T-helper 2 cell treated with Interferon-gamma antibody and Interleukin-4, amounts not matched to agents 5 μg/mL and 100 μg/mL, for 36 hours (primary cell): ENCODE results near the gene BRAT1.

Experiments used
- DNase-seq: peaks from one replicate; pipeline ENCODE4 v3.0.0; 2021; ENCODE audit warnings: low spot score
- H3K27ac Mint-ChIP-seq: one replicate; pipeline ENCODE4 v1.8.0; 2021; ENCODE audit warnings: mild to moderate bottlenecking, mixed read lengths
- H3K27me3 Mint-ChIP-seq: one replicate; pipeline ENCODE4 v1.8.0; 2021; ENCODE audit warnings: low read depth, mixed read lengths
- H3K36me3 Mint-ChIP-seq: one replicate; pipeline ENCODE4 v1.8.0; 2021; ENCODE audit warnings: low read depth, mixed read lengths
- H3K4me1 Mint-ChIP-seq: one replicate; pipeline ENCODE4 v1.8.0; 2021; ENCODE audit warnings: low read depth, mixed read lengths
- H3K4me3 Mint-ChIP-seq: one replicate; pipeline ENCODE4 v1.8.0; 2022; ENCODE audit warnings: mild to moderate bottlenecking, moderate library complexity, mixed read lengths
- H3K9me3 Mint-ChIP-seq: one replicate; pipeline ENCODE4 v1.8.0; 2021; ENCODE audit warnings: mixed read lengths

Gene BRAT1

DNA sequence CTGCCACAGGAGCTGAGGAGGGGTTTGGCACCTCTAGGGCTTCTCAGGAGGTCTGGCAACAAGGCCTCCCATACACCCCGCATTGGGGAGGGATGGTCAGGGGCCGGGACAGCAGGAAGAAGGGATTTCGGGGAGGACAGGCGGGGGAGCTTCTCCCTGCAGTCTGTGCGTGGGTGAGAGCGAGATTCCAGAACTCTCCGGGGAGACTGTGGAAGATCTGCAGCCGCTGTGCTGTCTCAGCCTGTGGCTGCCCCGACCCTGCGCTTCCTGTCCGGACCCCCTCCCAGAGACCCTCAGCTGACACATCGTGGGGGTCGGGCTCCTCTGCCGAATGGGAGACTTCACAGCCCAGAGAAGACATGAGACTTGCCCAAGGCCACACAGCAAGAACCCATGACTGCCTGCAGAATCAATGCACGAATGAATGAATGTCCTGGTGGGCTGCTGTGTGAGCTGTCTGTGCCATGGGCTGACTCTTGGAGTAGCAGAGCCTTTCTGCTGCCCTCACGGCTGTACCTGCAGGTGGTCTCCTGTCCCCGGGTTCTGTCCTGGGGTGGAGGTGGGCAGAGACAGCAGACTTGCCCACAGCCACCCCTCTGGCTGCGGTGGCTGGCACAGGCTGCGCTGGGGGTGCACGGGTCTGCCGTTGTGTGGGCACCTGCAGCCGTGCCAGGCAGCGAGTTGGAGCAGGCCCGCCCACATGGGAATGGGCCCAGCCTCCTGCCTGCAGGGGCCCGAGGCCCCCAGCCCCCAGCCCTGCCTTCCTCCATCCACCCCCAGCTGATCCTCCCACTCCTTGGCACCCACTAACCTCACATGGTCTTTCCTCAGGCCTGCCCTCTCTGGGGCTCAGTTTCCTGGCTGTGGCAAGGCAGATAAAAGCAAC, 52.0 kb downstream of the BRAT1 start:
- Mint-ChIP-seq H3K27me3 (peaks cover 3% of the 10 kb centered on the region), H3K36me3 (no peaks in the 10 kb centered on the region), H3K4me1 (peaks cover 4% of the 10 kb centered on the region), H3K4me3 (no peak overlapping the region), H3K27ac (no peak overlapping the region), H3K9me3 (no peaks in the 10 kb centered on the region)
- DNase-seq: no peak

DNA sequence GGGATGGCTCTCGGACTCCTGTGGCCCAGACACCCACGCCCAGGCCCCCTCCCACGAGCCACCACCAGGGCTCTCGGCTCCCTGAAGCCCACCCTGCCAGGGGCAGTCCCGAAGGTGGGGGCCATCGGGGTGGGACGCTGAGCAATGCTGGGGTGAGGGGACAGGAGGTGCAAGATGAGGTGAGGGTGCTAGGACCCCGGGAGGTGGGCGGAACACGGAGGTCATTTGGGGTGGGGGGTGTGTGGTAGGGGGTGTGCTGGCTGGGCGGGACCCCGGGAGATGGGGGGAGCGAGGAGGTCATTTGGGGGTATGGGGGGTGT, 52.7 kb downstream of the BRAT1 start:
- DNase-seq: no peak
- Mint-ChIP-seq H3K4me1 (peaks cover 2% of the 10 kb centered on the region), H3K27ac (no peak overlapping the region), H3K36me3 (no peaks in the 10 kb centered on the region), H3K4me3 (no peak overlapping the region), H3K9me3 (no peaks in the 10 kb centered on the region), H3K27me3 (peaks cover 4% of the 10 kb centered on the region)

DNA sequence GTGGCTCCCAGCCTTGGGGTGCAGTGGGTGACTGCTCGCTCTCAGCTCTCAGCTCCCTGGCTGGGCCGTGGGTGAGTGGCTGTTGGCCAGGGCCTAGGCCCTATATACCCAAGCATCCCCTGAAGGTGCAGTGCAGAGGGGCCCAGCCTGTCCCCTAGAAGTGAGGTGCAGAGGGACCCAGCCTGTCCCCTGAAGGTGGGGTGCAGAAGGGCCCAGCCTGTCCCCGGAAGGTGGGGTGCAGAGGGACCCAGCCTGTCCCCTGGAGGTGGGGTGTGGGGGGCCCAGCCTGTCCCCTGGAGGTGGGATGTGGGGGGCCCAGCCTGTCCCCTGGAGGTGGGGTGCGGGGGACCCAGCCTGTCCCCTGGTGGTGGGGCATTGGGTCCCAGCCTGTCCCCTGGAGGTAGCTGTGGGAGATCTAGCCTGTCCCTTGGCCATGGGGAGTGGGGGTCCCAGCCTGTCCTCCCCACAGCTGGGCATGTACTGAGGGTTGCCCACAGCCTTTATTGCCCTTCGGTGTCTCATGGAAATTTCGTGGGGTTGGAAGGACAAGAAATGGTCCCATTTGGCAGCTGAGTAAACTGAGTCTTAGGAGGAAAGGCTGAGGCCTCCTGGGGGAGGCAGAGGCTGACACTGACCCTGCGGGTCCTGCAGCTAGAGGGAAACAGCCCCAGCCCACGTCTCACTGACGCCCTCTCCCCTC, 53.2 kb downstream of the BRAT1 start:
- Mint-ChIP-seq H3K9me3 (no peaks in the 10 kb centered on the region), H3K27ac (no peak overlapping the region), H3K4me3 (no peak overlapping the region), H3K4me1 (peaks cover 2% of the 10 kb centered on the region), H3K36me3 (no peaks in the 10 kb centered on the region), H3K27me3 (peaks cover 4% of the 10 kb centered on the region)
- no peak for DNase-seq

DNA sequence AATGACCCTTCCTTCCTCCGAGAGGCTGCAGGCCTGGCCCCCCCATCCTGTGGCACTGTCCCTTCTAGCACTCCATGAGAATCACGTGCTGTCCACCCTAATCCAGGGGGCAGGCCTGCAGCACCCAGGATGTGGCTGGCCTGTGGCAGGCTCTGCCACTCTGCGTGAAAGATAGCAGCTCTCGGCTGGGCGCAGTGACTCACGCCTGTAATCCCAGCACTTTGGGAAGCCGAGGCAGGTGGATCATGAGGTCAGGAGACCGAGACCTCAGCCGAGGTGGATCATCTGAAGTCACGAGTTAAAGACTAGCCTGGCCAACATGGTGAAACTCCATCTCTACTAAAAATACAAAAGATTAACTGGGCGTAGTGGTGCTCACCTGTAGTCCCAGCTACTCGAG, 54.6 kb downstream of the BRAT1 start:
- H3K9me3 Mint-ChIP-seq: no peaks in the 10 kb centered on the region
- peaks cover 6% of the 10 kb centered on the region for H3K27me3 Mint-ChIP-seq
- H3K27ac Mint-ChIP-seq: no peak overlapping the region
- no peaks in the 10 kb centered on the region for H3K36me3 Mint-ChIP-seq
- H3K4me1 Mint-ChIP-seq: no peaks in the 10 kb centered on the region
- H3K4me3 Mint-ChIP-seq: no peak overlapping the region
- no peak for DNase-seq

DNA sequence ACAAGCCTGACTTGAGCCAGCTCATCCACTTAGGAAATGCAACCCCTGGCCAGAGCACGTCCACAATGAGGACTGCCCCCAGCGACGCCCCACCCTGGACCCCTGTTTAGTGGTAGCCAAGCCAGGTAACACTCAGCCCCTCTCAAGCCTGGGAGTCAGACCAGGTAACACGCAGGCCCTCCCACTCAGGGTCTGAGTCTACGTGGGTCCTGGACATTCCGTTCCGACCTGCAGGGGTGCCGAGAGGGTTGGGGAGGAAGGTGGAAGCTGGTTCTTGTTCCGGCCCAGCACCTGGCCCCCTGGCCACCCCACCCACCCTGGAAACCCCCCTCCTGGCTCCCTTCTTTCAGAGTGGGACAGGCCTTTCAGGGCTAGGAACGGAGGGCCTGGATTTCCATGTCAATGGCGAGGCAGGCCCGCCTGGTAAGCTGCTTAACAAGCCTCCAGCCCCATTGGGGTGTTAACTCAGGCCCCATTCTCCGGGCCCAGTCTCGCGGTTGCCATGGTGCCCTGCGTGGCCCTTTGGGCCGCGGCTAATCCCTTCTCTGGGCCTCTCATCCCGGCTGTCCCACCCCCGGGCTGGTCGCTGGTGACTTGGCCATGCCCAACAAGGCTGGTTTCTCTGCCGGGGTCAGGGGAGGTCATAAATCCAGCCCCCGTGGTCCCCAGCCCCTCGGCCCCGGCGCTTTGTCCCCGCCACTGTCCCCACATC, 55.4 kb downstream of the BRAT1 start:
- H3K9me3 Mint-ChIP-seq: no peaks in the 10 kb centered on the region
- no peak for DNase-seq
- H3K4me3 Mint-ChIP-seq: no peak overlapping the region
- no peaks in the 10 kb centered on the region for H3K36me3 Mint-ChIP-seq
- H3K27ac Mint-ChIP-seq: no peak overlapping the region
- H3K4me1 Mint-ChIP-seq: no peaks in the 10 kb centered on the region
- H3K27me3 Mint-ChIP-seq: peaks cover 6% of the 10 kb centered on the region

DNA sequence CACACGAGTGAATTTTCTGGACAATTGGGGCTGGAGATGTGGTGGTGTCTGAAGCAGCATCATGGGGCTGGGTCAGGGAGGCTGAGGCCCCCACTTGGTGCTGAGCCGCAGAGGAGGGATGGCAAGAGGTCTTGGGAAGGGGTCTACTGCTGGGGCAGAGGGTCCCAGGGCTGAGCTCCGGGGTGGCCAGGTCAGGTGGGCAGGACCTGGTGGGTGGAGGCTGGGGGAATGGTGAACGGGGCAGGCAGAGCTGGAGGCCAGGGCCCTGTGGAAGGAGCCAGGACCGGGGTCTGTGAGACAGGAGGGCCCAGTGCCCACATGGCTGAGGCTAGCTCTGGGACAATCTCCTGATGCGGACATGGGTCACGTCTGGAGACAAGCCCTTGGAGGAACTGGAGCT, 56.1 kb downstream of the BRAT1 start:
- no peak for DNase-seq
- no peaks in the 10 kb centered on the region for H3K36me3 Mint-ChIP-seq
- H3K27me3 Mint-ChIP-seq: peaks cover 6% of the 10 kb centered on the region
- H3K4me1 Mint-ChIP-seq: no peaks in the 10 kb centered on the region
- no peak overlapping the region for H3K4me3 Mint-ChIP-seq
- no peak overlapping the region for H3K27ac Mint-ChIP-seq
- H3K9me3 Mint-ChIP-seq: no peaks in the 10 kb centered on the region

DNA sequence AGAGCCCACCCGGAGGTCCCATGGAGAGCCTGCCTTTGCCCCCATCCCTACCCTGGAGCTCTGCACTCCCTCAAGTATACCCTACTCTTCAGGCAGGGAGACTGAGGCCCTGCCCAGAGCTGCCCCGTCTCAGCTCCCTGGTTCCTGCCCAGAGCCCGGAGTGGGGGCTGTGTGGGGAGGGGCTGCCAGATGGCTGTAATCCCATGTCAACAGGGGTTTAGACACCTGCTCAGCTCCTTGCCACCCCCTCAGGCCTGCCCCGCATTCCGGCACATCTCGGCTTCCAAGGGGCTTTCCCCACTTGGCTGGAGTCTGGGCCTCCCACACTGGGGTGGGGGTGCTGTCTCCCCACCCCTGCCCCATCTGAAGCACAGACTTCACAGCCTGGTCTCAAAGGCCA, 56.6 kb downstream of the BRAT1 start:
- no peak overlapping the region for H3K27ac Mint-ChIP-seq
- no peak for DNase-seq
- peaks cover 6% of the 10 kb centered on the region for H3K27me3 Mint-ChIP-seq
- no peak overlapping the region for H3K4me3 Mint-ChIP-seq
- H3K4me1 Mint-ChIP-seq: no peaks in the 10 kb centered on the region
- H3K36me3 Mint-ChIP-seq: no peaks in the 10 kb centered on the region
- no peaks in the 10 kb centered on the region for H3K9me3 Mint-ChIP-seq

DNA sequence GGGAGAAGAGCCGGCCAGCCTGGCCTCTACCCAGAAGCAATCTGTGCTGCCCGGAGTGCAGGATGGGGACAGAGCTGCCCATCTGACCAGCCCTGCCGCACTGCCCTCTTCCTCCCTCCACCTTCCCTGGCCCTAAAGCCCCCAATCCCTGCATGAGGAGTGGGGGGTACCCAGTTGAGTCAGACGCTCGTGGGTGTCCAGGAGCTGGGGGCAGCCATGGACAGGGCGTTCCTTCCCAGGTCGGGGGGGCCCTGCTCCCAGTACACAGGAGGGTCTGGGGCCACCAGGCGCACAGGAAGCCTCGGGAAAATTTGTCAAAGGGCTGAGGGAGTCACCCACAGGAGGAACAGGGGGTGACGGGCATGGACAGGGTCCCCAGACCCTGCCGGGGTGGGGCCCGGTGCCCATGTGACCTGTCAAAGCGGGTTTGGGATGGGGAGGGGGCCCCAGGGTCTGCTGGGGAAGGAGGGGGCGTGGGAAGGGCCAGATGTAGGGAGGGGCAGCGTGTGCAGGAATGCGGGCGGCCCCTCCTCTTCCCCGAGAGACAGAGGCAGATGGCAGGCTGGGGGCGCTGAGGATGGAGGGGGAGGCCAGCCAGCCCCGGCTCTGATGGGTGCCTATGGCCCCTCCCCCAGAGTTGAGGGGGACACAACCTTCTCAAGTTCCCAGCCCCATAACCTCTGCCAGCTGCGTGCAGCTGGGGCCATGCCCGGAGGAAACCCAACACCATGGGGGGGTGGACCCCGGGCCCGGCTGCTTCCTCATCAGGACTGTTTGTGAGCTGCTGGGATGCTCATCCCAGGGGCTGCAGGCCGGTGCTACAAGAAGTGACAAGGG, 57.6 kb downstream of the BRAT1 start:
- Mint-ChIP-seq H3K9me3 (no peaks in the 10 kb centered on the region), H3K27me3 (peaks cover 8% of the 10 kb centered on the region), H3K36me3 (no peaks in the 10 kb centered on the region), H3K27ac (no peak overlapping the region), H3K4me1 (no peaks in the 10 kb centered on the region), H3K4me3 (no peak overlapping the region)
- DNase-seq: no peak

DNA sequence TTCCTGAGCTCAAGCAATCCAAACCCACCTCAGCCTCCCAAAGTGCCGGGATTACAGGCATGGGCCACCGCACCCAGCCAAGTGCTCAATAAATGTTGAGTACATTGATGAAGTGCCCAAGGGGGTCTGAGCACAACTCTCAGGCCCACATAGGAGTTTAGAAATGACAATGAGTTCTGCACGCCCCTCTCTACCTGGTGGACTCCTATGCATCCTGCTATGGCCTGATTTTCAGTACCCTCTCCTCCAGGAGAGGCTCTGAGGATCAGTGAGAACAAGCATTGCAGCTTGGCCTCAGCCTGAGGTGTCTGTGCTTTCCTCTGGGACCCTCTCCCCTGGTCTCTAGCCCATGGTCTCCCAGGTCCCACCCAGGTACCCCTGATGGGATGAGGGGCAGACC, 58.3 kb downstream of the BRAT1 start:
- DNase-seq: no peak
- H3K4me1 Mint-ChIP-seq: no peaks in the 10 kb centered on the region
- peaks cover 2% of the 10 kb centered on the region for H3K9me3 Mint-ChIP-seq
- H3K27me3 Mint-ChIP-seq: peaks cover 8% of the 10 kb centered on the region
- H3K4me3 Mint-ChIP-seq: no peak overlapping the region
- no peaks in the 10 kb centered on the region for H3K36me3 Mint-ChIP-seq
- no peak overlapping the region for H3K27ac Mint-ChIP-seq

DNA sequence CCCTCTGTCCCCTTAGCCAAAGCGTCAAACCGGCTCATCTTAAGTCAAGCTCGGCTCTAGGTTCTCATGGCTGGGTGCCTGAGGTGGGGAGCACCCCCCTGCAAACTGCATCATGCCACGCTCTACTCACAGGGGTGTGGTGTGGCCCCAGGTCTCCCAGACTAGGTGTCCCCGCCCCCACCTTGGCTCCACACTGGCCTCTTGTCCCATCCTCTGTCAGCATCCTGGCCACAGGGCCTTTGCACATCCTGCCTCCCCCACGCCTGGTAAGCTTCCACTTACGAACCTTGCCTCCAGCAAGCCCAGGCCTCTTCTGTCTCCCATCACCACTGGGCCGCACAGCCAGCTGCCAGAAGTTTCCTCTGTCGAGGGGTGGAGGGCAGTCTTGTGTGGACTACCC, 58.9 kb downstream of the BRAT1 start:
- H3K36me3 Mint-ChIP-seq: no peaks in the 10 kb centered on the region
- no peaks in the 10 kb centered on the region for H3K4me1 Mint-ChIP-seq
- H3K27me3 Mint-ChIP-seq: peaks cover 8% of the 10 kb centered on the region
- no peak overlapping the region for H3K4me3 Mint-ChIP-seq
- no peak for DNase-seq
- peaks cover 8% of the 10 kb centered on the region for H3K9me3 Mint-ChIP-seq
- no peak overlapping the region for H3K27ac Mint-ChIP-seq

DNA sequence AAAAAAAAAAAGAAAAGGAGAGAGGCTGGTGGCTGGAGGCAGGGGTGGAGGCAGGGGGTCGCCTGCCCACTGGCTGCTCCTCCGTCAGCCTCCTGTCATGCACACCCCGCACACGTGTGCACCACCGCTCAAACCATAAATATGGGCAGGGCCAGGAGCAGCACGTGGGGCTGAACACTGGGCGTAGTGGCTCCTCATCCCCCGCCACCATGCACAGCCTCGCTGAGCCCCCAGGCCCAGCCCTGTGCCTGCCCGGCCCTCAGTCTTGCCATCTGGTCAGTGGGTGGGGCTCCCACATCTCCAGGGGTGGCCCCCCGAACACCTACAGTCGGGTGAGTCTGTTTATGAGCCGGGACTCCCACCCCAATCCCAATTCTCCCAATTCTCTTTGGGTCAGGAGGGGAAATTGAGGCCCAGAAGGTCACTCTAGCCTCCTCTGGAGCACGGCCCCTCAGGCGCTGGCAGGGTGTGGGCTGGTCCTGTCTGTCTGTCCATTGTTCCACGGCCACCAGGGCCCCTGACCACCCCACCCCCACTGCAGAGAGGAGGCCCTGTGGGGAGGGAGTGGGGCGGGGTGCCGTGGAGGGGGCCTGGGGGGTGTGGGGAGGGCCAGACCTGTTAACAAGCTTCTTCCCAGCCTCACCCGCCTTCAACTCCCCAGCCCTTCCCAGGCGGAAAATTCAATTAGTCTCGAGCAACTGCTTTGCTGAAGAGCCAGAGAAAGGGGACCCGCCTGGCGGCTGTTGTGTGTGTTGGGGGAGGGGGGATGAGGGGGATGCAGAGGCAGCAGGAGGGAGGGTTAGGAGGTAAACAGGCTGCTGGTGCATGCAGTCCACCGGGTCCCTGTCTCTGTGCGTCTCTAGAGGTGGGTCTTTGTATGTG, 59.7 kb downstream of the BRAT1 start:
- H3K27ac Mint-ChIP-seq: no peak overlapping the region
- no peaks in the 10 kb centered on the region for H3K36me3 Mint-ChIP-seq
- DNase-seq: no peak
- no peak overlapping the region for H3K4me3 Mint-ChIP-seq
- no peaks in the 10 kb centered on the region for H3K4me1 Mint-ChIP-seq
- peaks cover 9% of the 10 kb centered on the region for H3K9me3 Mint-ChIP-seq
- H3K27me3 Mint-ChIP-seq: peaks cover 8% of the 10 kb centered on the region

DNA sequence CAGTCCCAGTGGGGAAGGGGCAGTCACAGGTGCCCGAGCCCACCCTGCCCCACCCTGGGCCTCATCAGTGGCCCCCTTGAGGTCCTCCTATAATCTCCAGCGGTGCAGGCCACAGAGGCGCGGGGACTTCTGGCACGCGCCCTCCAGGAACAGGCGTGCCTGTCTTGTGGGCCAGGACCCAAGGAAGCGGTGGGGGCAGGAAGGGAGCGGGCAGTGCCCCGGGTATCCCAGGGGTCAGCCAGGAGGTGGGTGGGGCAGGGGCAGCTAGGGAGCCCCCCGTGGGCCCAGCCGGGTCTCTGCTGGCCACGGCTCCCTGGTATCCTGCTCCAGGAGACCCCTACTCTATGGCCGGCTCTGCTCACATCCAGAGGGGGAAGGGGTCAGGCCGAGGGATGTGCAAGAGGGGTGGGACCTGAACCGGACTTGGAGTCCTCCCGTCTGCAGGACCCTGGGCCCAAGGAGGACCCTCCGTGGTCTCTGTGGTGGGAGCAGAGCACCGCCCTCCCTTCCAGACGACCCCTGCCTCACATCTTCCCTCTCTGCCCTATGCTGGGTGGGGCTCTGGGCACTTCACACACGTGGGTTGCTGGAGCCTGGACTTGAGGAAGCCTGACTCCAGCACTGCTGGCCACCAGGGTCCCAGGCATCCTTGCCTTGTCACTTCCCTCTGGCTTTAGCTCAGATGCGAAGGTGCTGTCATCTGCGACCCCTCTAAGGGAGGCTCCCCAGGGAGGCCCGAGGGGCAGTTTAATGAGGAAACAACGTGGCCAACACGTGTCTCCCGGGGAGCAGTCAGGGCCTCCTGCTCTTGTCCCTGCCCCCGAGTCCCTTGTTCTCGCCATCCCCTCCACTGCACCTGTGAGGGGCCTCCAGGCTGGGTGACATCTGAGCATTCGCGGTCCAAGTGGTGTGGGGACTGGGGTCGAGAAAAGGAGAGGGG, 60.9 kb downstream of the BRAT1 start:
- H3K27me3 Mint-ChIP-seq: peaks cover 8% of the 10 kb centered on the region
- no peak for DNase-seq
- H3K9me3 Mint-ChIP-seq: peaks cover 9% of the 10 kb centered on the region
- no peaks in the 10 kb centered on the region for H3K36me3 Mint-ChIP-seq
- no peaks in the 10 kb centered on the region for H3K4me1 Mint-ChIP-seq
- no peak overlapping the region for H3K27ac Mint-ChIP-seq
- no peak overlapping the region for H3K4me3 Mint-ChIP-seq
